ENCODE data around the gene ABCF3.

Gene ABCF3

GRCh38 chr3:184188080-184188479 is 2.1 kb downstream of the ABCF3 start:
- no peak for DNase-seq (ENCODE audit: low read depth)

- DNase-seq (ENCODE audit: low read depth) = no peak
Observed at GRCh38 chr3:184189421-184189820, 3.4 kb downstream of the ABCF3 start.

GRCh38 chr3:184192889-184193288 is 6.9 kb downstream of the ABCF3 start:
- no peak for DNase-seq (ENCODE audit: low read depth)

GRCh38 chr3:184193991-184194539 is 8.1 kb downstream of the ABCF3 start:
- no peak for DNase-seq (ENCODE audit: low read depth)

GRCh38 chr3:184196536-184196935 is 10.5 kb downstream of the ABCF3 start:
- DNase-seq (ENCODE audit: low read depth) = no peak

- no peak for DNase-seq (ENCODE audit: low read depth)
Observed at GRCh38 chr3:184198509-184198908, 12.5 kb downstream of the ABCF3 start.

GRCh38 chr3:184200825-184201224 is 14.8 kb downstream of the ABCF3 start:
- no peak for DNase-seq (ENCODE audit: low read depth)

- DNase-seq (ENCODE audit: low read depth) = no peak
Observed at GRCh38 chr3:184203526-184203925, 17.5 kb downstream of the ABCF3 start.

GRCh38 chr3:184209146-184209923 is 23.3 kb downstream of the ABCF3 start:
- DNase-seq (ENCODE audit: low read depth) = no peak

GRCh38 chr3:184211297-184211696 is 25.3 kb downstream of the ABCF3 start:
- no peak for DNase-seq (ENCODE audit: low read depth)

- DNase-seq (ENCODE audit: low read depth) = no peak
Observed at GRCh38 chr3:184211718-184212117, 25.7 kb downstream of the ABCF3 start.

- DNase-seq (ENCODE audit: low read depth) = no peak
Observed at GRCh38 chr3:184218814-184219213, 32.8 kb downstream of the ABCF3 start.

- no peak for DNase-seq (ENCODE audit: low read depth)
Observed at GRCh38 chr3:184222521-184222920, 36.5 kb downstream of the ABCF3 start.

- DNase-seq (ENCODE audit: low read depth) = no peak
Observed at GRCh38 chr3:184223946-184224345, 37.9 kb downstream of the ABCF3 start.

- no peak for DNase-seq (ENCODE audit: low read depth)
Observed at GRCh38 chr3:184227481-184227935, 41.5 kb downstream of the ABCF3 start.

GRCh38 chr3:184228376-184229137 is 42.6 kb downstream of the ABCF3 start:
- no peak for DNase-seq (ENCODE audit: low read depth)

- DNase-seq (ENCODE audit: low read depth) = peak; percentile 46
Observed at GRCh38 chr3:184229394-184230080, 43.5 kb downstream of the ABCF3 start, which contains the start of gene VWA5B2. TSS of gene VWA5B2 (plus strand) at chr3:184229585. CDS start at chr3:184230529, 944 bp downstream.

- DNase-seq (ENCODE audit: low read depth) = no peak
Observed at GRCh38 chr3:184230081-184230602, 44.1 kb downstream of the ABCF3 start.

- no peak for DNase-seq (ENCODE audit: low read depth)
Observed at GRCh38 chr3:184230603-184231528, 44.9 kb downstream of the ABCF3 start.

- DNase-seq (ENCODE audit: low read depth) = no peak
Observed at GRCh38 chr3:184231671-184232070, 45.7 kb downstream of the ABCF3 start.

Measured in stimulated activated CD8-positive, alpha-beta memory T cell treated with anti-CD3 and anti-CD28 coated beads, Interleukin-15, amount 100 ng/mL, for 1 hour (primary cell).